Urinary bladder (tissue), 4 donors: ENCODE results near the gene PEX11B. TPM values are rescaled to one million over a fixed set of nuclear protein-coding genes. Genes with fewer than 3 reads are reported as not detected.
"Not testable (repeated sequence)": the region's sequence is repeated elsewhere in the genome, so short reads cannot be mapped to it uniquely, and the experiment has no call there.

Experiments
- DNase-seq: peaks from one replicate; pipeline ENCODE4 v3.0.0-alpha.2; 2015; ENCODE audit errors: extremely low spot score
- H3K27ac ChIP-seq: one replicate; pipeline ENCODE4 v1.5.1; 2013; ENCODE audit warnings: low read depth, mild to moderate bottlenecking, moderate library complexity
- H3K36me3 ChIP-seq: one replicate; pipeline ENCODE4 v1.6.1; 2013; ENCODE audit warnings: mild to moderate bottlenecking, moderate library complexity; ENCODE audit not compliant: insufficient read depth
- H3K4me1 ChIP-seq: one replicate; pipeline ENCODE4 v1.6.1; 2013; ENCODE audit warnings: mild to moderate bottlenecking, moderate library complexity; ENCODE audit not compliant: insufficient read depth
- H3K4me3 ChIP-seq: one replicate; pipeline ENCODE4 v1.5.1; 2013; ENCODE audit warnings: low read depth, low read length
- WGBS: extraction: QIAGEN DNeasy Blood & Tissue Kit; methylation state at CpG from one replicate; pipeline ENCODE4 v1.1.7; 2013; 5-methylcytosine and 5-hydroxymethylcytosine counted together
- polyA plus RNA-seq: library from polyadenylated mRNA; stranded (reverse); fragments of 200-250 nt; gene quantifications from one replicate; pipeline ENCODE4 v1.2.3, GENCODE V29; 2013
- total RNA-seq: library from RNA; depleted of rRNA; stranded (reverse); fragments of >200 nt; gene quantifications from one replicate; pipeline ENCODE4 v1.2.3, GENCODE V29; 2014
- donor health status: healthy with polysubstance abuse.
- donor health status: healthy.

PEX11B gene
- total and polyA plus RNA-seq, 2 donors: 26.4 to 29.9 TPM

- Histone ChIP-seq H3K36me3 (peaks cover 2% of the 10 kb centered on the region), H3K27ac (no peak overlapping the region)
- 84% methylated on average over 1 of the region's 1 CpG for WGBS
These were observed 18.9 kb upstream of the PEX11B start for GRCh38 chr1:145937436-145937835.

DNA sequence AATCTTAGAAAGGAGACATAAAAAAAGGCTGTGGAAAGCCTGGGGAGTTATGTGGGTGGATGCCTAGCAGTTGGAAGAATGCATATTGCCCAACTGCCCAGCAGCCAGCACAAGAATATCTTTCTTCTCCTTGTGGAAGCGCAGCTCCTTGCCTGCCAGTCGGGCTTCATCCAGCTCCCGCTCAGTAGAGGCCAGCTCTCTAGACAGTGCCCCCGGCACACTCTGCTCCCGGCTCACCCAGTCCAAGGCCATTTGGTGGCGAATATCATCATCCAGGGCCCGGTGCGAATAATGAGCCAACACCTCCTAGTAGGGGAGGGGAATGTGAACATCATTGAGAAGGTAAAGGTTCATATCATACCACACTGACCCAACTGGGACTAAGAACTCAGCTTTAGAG is 17.7 kb upstream of the PEX11B start:
- H3K36me3 ChIP-seq: peaks cover 2% of the 10 kb centered on the region
- WGBS: 88% methylated on average over 8 of the region's 8 CpGs
- no peaks in the 10 kb centered on the region for H3K4me1 ChIP-seq
- H3K4me3 ChIP-seq: no peak overlapping the region
- no peak overlapping the region for H3K27ac ChIP-seq
- DNase-seq: no peak

More at GRCh38 chr1:145937436-145937835, 18.9 kb upstream of the PEX11B start:
- Histone ChIP-seq H3K4me1 (no peaks in the 10 kb centered on the region), H3K4me3 (no peak overlapping the region)
- no peak for DNase-seq

DNA sequence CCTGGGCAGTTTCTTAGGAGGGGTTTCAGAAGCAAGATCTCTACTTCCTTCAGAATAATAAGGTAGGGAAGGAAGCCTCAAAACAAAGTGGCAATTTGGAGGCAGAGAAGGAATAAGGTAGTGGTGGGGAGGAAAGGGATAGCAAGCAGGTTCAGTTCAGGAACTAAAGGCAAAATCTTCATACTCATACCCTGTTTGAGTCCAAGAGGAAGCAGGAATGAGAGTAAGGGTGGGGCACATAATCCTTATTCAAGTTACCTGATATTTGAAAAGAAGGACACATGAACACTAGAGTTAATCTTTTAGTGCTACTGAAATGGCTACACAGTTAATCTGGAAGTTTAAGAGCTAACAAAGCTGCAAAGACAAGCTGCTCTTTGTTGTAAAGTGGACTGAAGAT is 17.2 kb upstream of the PEX11B start:
- H3K4me3 ChIP-seq: no peak overlapping the region
- no peak for DNase-seq
- H3K4me1 ChIP-seq: no peaks in the 10 kb centered on the region
- no peak overlapping the region for H3K27ac ChIP-seq
- peaks cover 2% of the 10 kb centered on the region for H3K36me3 ChIP-seq

DNA sequence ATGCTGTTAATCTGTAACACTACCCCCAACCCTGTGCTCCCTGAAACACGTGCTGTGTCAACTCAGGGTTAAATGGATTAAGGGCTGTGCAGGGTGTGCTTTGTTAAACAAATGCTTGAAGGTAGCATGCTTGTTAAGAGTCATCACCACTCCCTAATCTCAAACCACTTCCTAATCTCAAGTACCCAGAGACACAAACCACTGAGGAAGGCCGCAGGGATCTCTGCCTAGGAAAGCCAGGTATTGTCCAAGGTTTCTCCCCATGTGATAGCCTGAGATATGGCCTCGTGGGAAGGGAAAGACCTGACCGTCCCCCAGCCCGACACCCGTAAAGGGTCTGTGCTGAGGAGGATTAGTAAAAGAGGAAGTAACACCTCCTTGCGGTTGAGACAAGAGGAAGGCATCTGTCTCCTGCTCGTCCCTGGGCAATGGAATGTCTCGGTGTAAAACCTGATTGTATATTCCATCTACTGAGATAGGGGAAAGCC is 14.0 kb upstream of the PEX11B start:
- DNase-seq, H3K27ac ChIP-seq, H3K4me3 ChIP-seq, H3K4me1 ChIP-seq, H3K36me3 ChIP-seq: not testable (repeated sequence)
- WGBS: 44% methylated on average over 9 of the region's 9 CpGs

DNA sequence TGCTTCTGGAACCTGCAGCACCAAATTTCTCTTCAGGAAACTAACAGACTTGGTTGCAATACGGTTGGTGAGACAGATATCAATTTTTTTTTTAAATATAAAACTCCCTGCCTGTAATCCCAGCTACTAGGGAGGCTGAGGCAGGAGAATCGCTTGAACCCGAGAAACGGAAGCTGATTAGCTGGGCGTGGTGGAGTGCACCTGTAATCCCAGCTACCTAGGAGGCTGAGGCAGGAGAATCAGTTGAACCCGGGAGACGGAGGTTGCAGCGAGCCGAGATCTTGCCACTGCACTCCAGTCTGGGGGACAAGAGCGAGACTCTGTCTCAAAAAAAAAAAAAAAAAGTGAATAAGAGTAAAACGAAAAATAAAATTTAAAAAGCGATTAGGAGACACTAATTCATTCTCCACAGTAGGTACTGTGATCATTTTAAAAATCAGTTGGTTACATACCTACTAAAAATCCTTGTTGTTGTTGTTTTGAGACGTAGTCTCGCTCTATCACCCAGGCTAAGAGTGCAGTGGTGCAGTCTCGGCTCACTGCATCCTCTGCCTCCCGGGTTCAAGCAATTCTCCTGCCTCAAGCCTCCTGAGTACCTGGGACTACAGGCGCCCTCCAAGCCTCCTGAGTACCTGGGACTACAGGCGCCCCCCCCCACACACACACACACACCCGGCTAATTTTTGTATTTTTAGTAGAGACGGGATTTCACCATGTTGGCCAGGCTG is 9.6 kb upstream of the PEX11B start:
- no peak for DNase-seq
- Histone ChIP-seq H3K36me3 (peaks cover 4% of the 10 kb centered on the region), H3K4me1 (no peaks in the 10 kb centered on the region), H3K4me3 (peak overlapping the region; percentile 56), H3K27ac (peak overlapping the region; percentile 87)
- WGBS: 64% methylated on average over 20 of the region's 20 CpGs

GRCh38 chr1:145927063-145927886 is 8.8 kb upstream of the PEX11B start, which contains the start of gene RBM8A:
Gene RBM8A (minus strand): TSS chr1:145927484. CDS start chr1:145927426, 58 bp downstream.
- peak; percentile 97 for DNase-seq
- under 1% methylated on average over 41 of the region's 41 CpGs for WGBS
- Histone ChIP-seq H3K36me3 (peaks cover 4% of the 10 kb centered on the region), H3K27ac (peak within 1 kb of the TSS; percentile 87), H3K4me3 (peak within 1 kb of the TSS; percentile 56), H3K4me1 (no peaks in the 10 kb centered on the region)

- DNase-seq: no peak
- peak overlapping the region; percentile 79 for H3K27ac ChIP-seq
- no peaks in the 10 kb centered on the region for H3K4me1 ChIP-seq
- H3K4me3 ChIP-seq: peak overlapping the region; percentile 56
- WGBS: 5% methylated on average over 19 of the region's 19 CpGs
- peaks cover 4% of the 10 kb centered on the region for H3K36me3 ChIP-seq
These were observed 8.2 kb upstream of the PEX11B start for GRCh38 chr1:145926686-145927062.

GRCh38 chr1:145922266-145922665 is 3.7 kb upstream of the PEX11B start:
- DNase-seq: no peak
- H3K4me3 ChIP-seq: no peak overlapping the region
- H3K27ac ChIP-seq: no peak overlapping the region
- peaks cover 2% of the 10 kb centered on the region for H3K36me3 ChIP-seq
- WGBS: 66% methylated on average over 2 of the region's 2 CpGs
- H3K4me1 ChIP-seq: peaks cover 4% of the 10 kb centered on the region

DNA sequence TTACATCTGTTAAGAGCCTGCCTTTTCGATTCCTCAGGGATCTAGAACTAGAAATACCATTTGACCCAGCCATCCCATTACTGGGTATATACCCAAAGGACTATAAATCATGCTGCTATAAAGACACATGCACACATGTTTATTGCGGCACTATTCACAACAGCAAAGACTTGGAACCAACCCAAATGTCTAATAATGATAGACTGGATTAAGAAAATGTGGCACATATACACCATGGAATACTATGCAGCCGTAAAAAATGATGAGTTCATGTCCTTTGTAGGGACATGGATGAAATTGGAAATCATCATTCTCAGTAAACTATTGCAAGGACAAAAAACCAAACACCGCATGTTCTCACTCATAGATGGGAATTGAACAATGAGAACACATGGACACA is 1.8 kb upstream of the PEX11B start:
- WGBS: 91% methylated on average over 2 of the region's 4 CpGs
- H3K4me1 ChIP-seq, H3K36me3 ChIP-seq, H3K27ac ChIP-seq, DNase-seq, H3K4me3 ChIP-seq: not testable (repeated sequence)

- 8% methylated on average over 33 of the region's 33 CpGs for WGBS
- H3K4me1 ChIP-seq: peaks cover 4% of the 10 kb centered on the region
- H3K36me3 ChIP-seq: peaks cover 4% of the 10 kb centered on the region
- peak overlapping the region; percentile 78 for H3K4me3 ChIP-seq
- H3K27ac ChIP-seq: peak overlapping the region; percentile 64
- DNase-seq: no peak
These were observed 749 bp upstream of the PEX11B start for GRCh38 chr1:145918992-145919939.

GRCh38 chr1:145917595-145917994 is 922 bp downstream of the PEX11B start:
- Histone ChIP-seq H3K4me1 (peaks cover 4% of the 10 kb centered on the region), H3K4me3 (peak overlapping the region; percentile 78), H3K36me3 (peaks cover 2% of the 10 kb centered on the region), H3K27ac (peak overlapping the region; percentile 15)
- 72% methylated on average over 5 of the region's 5 CpGs for WGBS
- no peak for DNase-seq

DNA sequence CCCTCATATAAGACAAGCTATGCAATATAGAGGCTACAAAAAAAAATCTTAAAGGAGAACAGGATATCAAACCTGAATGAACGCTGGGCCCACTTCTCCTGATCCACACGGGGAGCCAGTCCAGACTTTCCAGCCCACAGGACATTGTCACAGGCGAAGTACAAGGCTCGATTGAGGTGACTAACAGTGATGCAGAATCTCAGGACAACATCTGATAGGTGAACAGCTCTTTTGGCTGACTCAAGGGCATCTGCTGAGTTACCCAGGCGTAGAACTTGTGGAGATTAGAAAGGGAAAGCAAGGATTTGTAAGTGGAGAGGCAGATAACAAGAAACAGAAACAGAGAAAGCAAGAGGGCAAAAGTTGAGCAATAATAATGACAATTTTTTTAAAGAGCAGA is 1.8 kb downstream of the PEX11B start:
- Histone ChIP-seq H3K4me1 (peaks cover 4% of the 10 kb centered on the region), H3K27ac (no peak overlapping the region), H3K4me3 (no peak overlapping the region), H3K36me3 (peaks cover 2% of the 10 kb centered on the region)
- 82% methylated on average over 5 of the region's 5 CpGs for WGBS
- no peak for DNase-seq

DNA sequence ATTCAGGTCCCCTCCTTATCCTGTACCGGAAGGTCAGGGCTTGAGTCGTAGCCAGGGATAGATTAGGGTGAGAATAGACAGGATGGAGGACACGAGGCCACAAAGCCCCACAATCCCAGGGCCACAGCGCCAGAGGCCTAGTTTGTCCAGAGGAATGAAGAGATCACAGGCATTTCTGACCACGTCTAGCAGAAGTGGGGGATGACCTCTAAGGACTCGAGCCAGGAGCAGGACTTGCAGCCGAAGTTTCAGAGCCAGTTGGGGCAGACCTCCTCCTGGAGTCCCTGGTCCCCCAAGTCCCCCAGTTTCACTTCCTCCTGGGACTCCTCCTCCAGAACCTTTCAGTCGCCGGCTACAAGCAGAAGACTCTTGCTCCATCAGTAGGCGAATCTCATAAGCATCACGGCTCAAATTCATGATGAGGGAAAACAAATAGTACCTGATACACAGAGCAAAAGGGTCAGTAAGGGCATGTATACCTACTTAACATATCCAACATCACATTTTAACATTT is 6.3 kb downstream of the PEX11B start:
- H3K27ac ChIP-seq: no peak overlapping the region
- H3K4me3 ChIP-seq: no peak overlapping the region
- WGBS: 79% methylated on average over 11 of the region's 11 CpGs
- no peak for DNase-seq
- no peaks in the 10 kb centered on the region for H3K4me1 ChIP-seq
- peaks cover 2% of the 10 kb centered on the region for H3K36me3 ChIP-seq
